Measurements from ENCODE around the gene ARID1A. TPM values are rescaled to one million over a fixed set of nuclear protein-coding genes. Genes with fewer than 3 reads are reported as not detected.
"Not testable (repeated sequence)": the region's sequence is repeated elsewhere in the genome, so short reads cannot be mapped to it uniquely, and the experiment has no call there.

Gene ARID1A
- total and polyA plus RNA-seq, 2 donors (not counting 3 experiments of a cell fraction or from before 2014, with no cell fraction given), result 36.9 to 77.2 TPM

DNA sequence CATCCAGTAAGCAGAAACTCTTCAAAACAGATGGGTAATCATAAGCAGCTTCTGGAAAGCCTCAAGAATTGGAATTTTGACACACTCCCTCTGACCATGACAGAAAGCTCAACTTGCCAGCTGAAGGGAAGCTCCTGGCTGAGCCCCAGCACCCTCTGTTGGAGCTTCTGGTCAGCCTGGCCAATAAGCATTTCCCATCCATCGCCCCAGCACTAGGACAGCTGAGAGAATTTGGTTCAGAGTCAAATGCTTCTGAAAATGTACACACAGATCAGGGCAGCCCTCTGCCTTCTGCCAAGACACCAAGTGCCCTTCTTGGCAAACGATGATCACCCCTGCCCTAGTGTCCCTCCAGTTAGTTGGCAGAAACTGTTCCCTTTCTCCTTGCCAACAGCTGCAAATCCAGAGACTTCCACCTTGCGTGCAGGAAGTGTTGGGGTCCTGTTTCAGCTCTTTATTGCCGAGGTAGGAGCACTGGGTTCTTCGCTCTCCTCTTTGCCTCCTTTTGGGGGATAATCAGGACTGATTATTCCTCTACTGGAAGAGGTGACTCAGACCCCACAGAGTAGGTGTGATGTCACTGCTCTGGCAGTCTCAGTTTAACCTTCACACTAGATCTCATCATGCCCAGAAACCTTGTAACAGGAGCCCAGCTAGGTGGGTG, 103.8 kb downstream of the ARID1A start:
- Histone ChIP-seq H4K20me1 (replicated peaks; ENCODE audit: control insufficient read depth, extremely low read depth, insufficient read depth, low read length) (no peaks in the 10 kb centered on the region), H3K27me3 (ENCODE audit: control insufficient read depth in 2 of 2, insufficient read depth in 2 of 2, low read length in 2 of 2) (no peaks in the 10 kb centered on the region), H3K9ac (replicated peaks; ENCODE audit: extremely low read depth, insufficient read depth, low read length) (peak overlapping the region; percentile 56), H2AFZ (ENCODE audit: low read depth, low read length) (peak overlapping the region; percentile 82), H3K27ac (ENCODE audit: insufficient read depth, low read depth, low read length) (peak overlapping the region; percentile 72), H3K4me3 (replicated peaks in 1 of 3; ENCODE audit: insufficient read depth in 1 of 3, low read depth in 1 of 3, low read length in 3 of 3) (peak overlapping the region in 1 of 3 experiments; percentile 57), H3K36me3 (ENCODE audit: control insufficient read depth in 2 of 2, extremely low read depth in 1 of 2, insufficient read depth in 2 of 2, low read length in 2 of 2) (peaks cover 0 to 2% of the 10 kb centered on the region in 2 experiments), H3K4me2 (ENCODE audit: insufficient read depth, low read length) (peak overlapping the region; percentile 94), H3K79me2 (ENCODE audit: control insufficient read depth, insufficient read depth, low read length) (no peaks in the 10 kb centered on the region), H3K4me1 (ENCODE audit: control insufficient read depth, extremely low read depth, insufficient read depth, low read length) (peaks cover 12% of the 10 kb centered on the region), H3K9me3 (replicated peaks; ENCODE audit: control insufficient read depth, insufficient read depth, low read length) (no peaks in the 10 kb centered on the region), H3K9me1 (replicated peaks; ENCODE audit: control insufficient read depth, extremely low read depth, insufficient read depth, low read length) (no peaks in the 10 kb centered on the region)
- TF ChIP-seq JUN (IDR thresholded peaks at IDR 0.05; ENCODE audit: borderline replicate concordance, insufficient read depth, insufficient read length, low read depth), result peak; percentile 44
- TF ChIP-seq FOS (IDR thresholded peaks at IDR 0.05; ENCODE audit: borderline replicate concordance, insufficient read depth, low read length), result peak; percentile 35
- TF ChIP-seq POLR2A (IDR thresholded peaks at IDR 0.05; ENCODE audit: low read depth, low read length), result no peak
- TF ChIP-seq, protein P1, sequence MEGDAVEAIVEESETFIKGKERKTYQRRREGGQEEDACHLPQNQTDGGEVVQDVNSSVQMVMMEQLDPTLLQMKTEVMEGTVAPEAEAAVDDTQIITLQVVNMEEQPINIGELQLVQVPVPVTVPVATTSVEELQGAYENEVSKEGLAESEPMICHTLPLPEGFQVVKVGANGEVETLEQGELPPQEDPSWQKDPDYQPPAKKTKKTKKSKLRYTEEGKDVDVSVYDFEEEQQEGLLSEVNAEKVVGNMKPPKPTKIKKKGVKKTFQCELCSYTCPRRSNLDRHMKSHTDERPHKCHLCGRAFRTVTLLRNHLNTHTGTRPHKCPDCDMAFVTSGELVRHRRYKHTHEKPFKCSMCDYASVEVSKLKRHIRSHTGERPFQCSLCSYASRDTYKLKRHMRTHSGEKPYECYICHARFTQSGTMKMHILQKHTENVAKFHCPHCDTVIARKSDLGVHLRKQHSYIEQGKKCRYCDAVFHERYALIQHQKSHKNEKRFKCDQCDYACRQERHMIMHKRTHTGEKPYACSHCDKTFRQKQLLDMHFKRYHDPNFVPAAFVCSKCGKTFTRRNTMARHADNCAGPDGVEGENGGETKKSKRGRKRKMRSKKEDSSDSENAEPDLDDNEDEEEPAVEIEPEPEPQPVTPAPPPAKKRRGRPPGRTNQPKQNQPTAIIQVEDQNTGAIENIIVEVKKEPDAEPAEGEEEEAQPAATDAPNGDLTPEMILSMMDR (IDR thresholded peaks at IDR 0.05; ENCODE audit: extremely low read depth in 1 of 2, insufficient read depth in 1 of 2, low read depth in 1 of 2, low read length in 2 of 2), result no peak
- TF ChIP-seq EZH2 (IDR thresholded peaks at IDR 0.05; ENCODE audit: borderline replicate concordance, low read depth, low read length, severe bottlenecking), result no peak
- TF ChIP-seq MYC (IDR thresholded peaks at IDR 0.05; ENCODE audit: low read depth, low read length), result no peak
- FAIRE-seq (peak; percentile 79), DNase-seq (ENCODE audit: low read depth, low spot score) (peak; percentile 55)
- ChIA-PET CTCF (interaction anchor here (0.9 to 5.6 kb wide), 8 partner anchors 8 to 199 kb away, joined by 3 to 40 read pairs (median 6); partner anchors contain the start of genes PIGV and ZDHHC18), POLR2A (no interaction called here)
- intact Hi-C loops (cut with micrococcal nuclease), result no loop called here
- dilution Hi-C loops (cut with MboI; ENCODE audit: extremely low pct_ligation_motif_present, low sequenced_read_pairs), result no loop called here
- BruUV-seq (replicated peaks), result no TSS peak

DNA sequence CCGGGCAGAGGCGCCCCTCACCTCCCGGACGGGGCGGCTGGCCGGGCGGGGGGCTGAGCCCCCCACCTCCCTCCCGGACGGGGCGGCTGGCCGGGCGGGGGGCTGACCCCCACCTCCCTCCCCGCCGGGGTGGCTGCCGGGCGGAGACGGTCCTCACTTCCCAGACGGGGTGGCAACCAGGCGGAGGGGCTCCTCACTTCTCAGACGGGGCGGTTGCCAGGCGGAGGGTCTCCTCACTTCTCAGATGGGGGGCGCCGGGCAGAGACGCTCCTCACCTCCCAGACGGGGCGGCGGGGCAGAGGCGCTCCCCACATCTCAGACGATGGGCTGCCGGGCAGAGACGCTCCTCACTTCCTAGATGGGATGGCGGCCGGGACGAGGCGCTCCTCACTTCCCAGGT, 108.1 kb downstream of the ARID1A start:
- H3K9me1 ChIP-seq (replicated peaks; ENCODE audit: control insufficient read depth, extremely low read depth, insufficient read depth, low read length); H2AFZ ChIP-seq (ENCODE audit: low read depth, low read length); H3K9ac ChIP-seq (replicated peaks; ENCODE audit: extremely low read depth, insufficient read depth, low read length); H3K27me3 ChIP-seq (ENCODE audit: control insufficient read depth in 2 of 2, insufficient read depth in 2 of 2, low read length in 2 of 2); H3K4me3 ChIP-seq (replicated peaks in 1 of 3; ENCODE audit: insufficient read depth in 1 of 3, low read depth in 1 of 3, low read length in 3 of 3); dilution Hi-C loops (cut with MboI; ENCODE audit: extremely low pct_ligation_motif_present, low sequenced_read_pairs); H3K27ac ChIP-seq (ENCODE audit: insufficient read depth, low read depth, low read length); H3K4me2 ChIP-seq (ENCODE audit: insufficient read depth, low read length); H3K36me3 ChIP-seq (ENCODE audit: control insufficient read depth in 2 of 2, extremely low read depth in 1 of 2, insufficient read depth in 2 of 2, low read length in 2 of 2); CTCF ChIA-PET; H3K79me2 ChIP-seq (ENCODE audit: control insufficient read depth, insufficient read depth, low read length); H4K20me1 ChIP-seq (replicated peaks; ENCODE audit: control insufficient read depth, extremely low read depth, insufficient read depth, low read length); H3K9me3 ChIP-seq (replicated peaks; ENCODE audit: control insufficient read depth, insufficient read depth, low read length); intact Hi-C loops (cut with micrococcal nuclease); FAIRE-seq; DNase-seq (ENCODE audit: low read depth, low spot score); BruUV-seq (replicated peaks): not testable (repeated sequence)
- peaks cover 12% of the 10 kb centered on the region for H3K4me1 ChIP-seq (ENCODE audit: control insufficient read depth, extremely low read depth, insufficient read depth, low read length)
- POLR2A ChIA-PET, result interaction anchor here (0.7 kb wide), 1 partner anchor 139 kb away, joined by 8 read pairs; no protein-coding TSS in a partner anchor
